K562 (cell line): Measurements from ENCODE around the gene ENDOG. TPM values are rescaled to one million over a fixed set of nuclear protein-coding genes. Genes with fewer than 3 reads are reported as not detected.

Experiments
- BCL6 ChIP-seq: fragments of 250-450 bp; sonication (Bioruptor Pico); IDR thresholded peaks from 2 replicates; pipeline ENCODE4 v1.4.0; 2020
- HDAC6 ChIP-seq: IDR thresholded peaks from 2 replicates; pipeline ENCODE4 v1.6.1; 2012; ENCODE audit warnings: low read depth, mild to moderate bottlenecking, control low read depth, inconsistent platforms, low read length, moderate library complexity
- POLR2H ChIP-seq: IDR thresholded peaks from 2 replicates; pipeline ENCODE4 v1.6.1; 2016; ENCODE audit warnings: missing genetic modification characterization, low read depth, mild to moderate bottlenecking, control low read depth, missing compliant biosample characterization, moderate library complexity
- RERE ChIP-seq: sonication (generic); formaldehyde crosslinking; IDR thresholded peaks from 2 replicates; pipeline ENCODE4 v1.8.0; 2023; ENCODE audit warnings: missing genetic modification reagents, mild to moderate bottlenecking, borderline replicate concordance
- SRSF9 ChIP-seq: fragments of 200-400 bp; formaldehyde crosslinking; IDR thresholded peaks from 2 replicates; pipeline ENCODE4 v1.6.1; 2017; ENCODE audit warnings: low read depth, low read length, borderline replicate concordance
- U2AF1 ChIP-seq: fragments of 200-400 bp; formaldehyde crosslinking; optimal IDR thresholded peaks from 2 replicates; pipeline ENCODE3; 2017; ENCODE audit warnings: mild to moderate bottlenecking, low read depth, low read length, moderate library complexity
- ZNF24 ChIP-seq: fragments of 450-650 bp; IDR thresholded peaks from 2 replicates; pipeline ENCODE4 v1.6.1; 2016
- ZNF436 ChIP-seq: fragments of 250-450, 450-650 bp; sonication (Bioruptor Pico); formaldehyde crosslinking; IDR thresholded peaks from 2 replicates; pipeline ENCODE4 v1.7.0; 2020; ENCODE audit warnings: mild to moderate bottlenecking
- ZNF449 ChIP-seq: fragments of 250-450 bp; sonication (Bioruptor Pico); IDR thresholded peaks from 2 replicates; pipeline ENCODE4 v1.8.0; 2022; ENCODE audit warnings: moderate library complexity, mild to moderate bottlenecking, inconsistent platforms
- ZNF740 ChIP-seq, 3 experiments: fragments of 200-800 bp in 1 of 3; sonication (Bioruptor generic) in 1 of 3; sonication (generic) in 1 of 3; formaldehyde crosslinking in 1 of 3; IDR thresholded peaks; 2 replicates each; pipeline versions ENCODE4 v1.6.1 to v1.8.0; 2016 to 2022; ENCODE audit warnings: mild to moderate bottlenecking in 2 of 3, missing compliant biosample characterization in 2 of 3, missing genetic modification characterization in 2 of 3, missing genetic modification reagents in 1 of 3
- polyA plus RNA-seq, 8 experiments: library from polyadenylated mRNA; depleted of rRNA in 4 of 8; stranded (reverse) in 5 of 8; unstranded in 3 of 8; fragments of >200 nt; fragmentation: Nextera tagmentation in 2 of 8; fragmentation: Illumina TruSeq in 1 of 8; extraction: Ambion mirVana in 2 of 8; extraction: Trizol in 1 of 8; gene quantifications; 2 replicates each; pipeline versions ENCODE4 v1.2.1 to v1.2.3, GENCODE V29; 2011 to 2014; ENCODE audit warnings: inconsistent platforms in 1 of 8, missing spikeins in 1 of 8
- total RNA-seq, 7 experiments: library from RNA; depleted of rRNA in 6 of 7; stranded (reverse); fragments of >200 nt in 6 of 7; fragmentation: Illumina TruSeq in 2 of 7; extraction: Trizol in 2 of 7; gene quantifications; 2 replicates each; pipeline versions ENCODE4 v1.2.1 to v1.2.3, GENCODE V29; 2011 to 2021; ENCODE audit warnings: low replicate concordance in 1 of 7
- TF ChIP-seq, protein P1 (sequence below): sonication (generic); formaldehyde crosslinking; IDR thresholded peaks from 2 replicates; pipeline ENCODE4 v1.8.0; 2022; ENCODE audit warnings: mild to moderate bottlenecking, missing genetic modification reagents

The ENDOG gene
- total and polyA plus RNA-seq, 9 of the 15 experiments (the other 6 are each of a cell fraction or from before 2014, with no cell fraction given), result 1.2 to 91.0 (median 25.5) TPM

DNA sequence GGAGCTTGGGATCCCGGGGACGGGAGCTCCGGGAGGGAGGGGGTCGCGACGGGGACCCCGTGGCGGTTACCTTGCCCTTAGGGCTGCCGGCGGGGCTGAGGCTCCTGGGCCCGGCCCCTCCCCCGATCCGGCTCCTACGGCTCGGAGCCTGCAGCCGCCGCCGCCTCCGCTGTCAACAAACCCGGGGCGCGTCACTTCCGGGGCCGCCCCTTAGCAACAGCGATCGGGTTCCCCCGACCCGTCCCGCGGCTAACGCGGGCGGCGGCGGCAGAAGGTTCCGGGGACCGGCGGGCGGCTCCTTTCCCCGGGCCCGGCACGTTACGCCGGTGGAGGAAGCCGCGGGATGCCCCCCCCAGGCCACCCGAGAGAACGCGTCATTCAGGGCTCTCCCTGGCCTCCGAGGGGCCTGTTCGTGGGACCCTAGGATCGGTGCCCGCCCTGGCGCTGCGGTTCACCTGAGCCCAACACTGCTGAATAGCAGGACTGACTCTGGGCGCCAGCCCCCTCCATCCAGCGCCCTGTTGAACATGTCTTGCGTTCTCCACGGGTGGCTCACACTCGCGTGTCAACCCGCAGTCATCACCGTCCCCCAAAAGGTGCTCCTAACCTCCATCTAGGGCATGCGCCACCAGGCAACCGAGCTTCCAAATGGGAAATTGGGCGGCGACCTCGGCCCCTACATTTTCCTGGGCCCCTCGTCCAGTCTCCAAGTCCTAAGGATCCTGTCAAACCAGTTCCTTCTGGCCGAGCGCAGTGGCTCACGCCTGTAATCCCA, 46.4 kb upstream of the ENDOG start, which contains the start of gene ZER1 (continued):
- TF ChIP-seq U2AF1 (peak; percentile 46), ZNF449 (no peak), HDAC6 (no peak), SRSF9 (no peak), ZNF436 (CRISPR knock-in tag) (no peak), BCL6 (CRISPR knock-in tag) (no peak; the same call in 1 of the 2 replicates), ZNF24 (peak; percentile 75; the same call in 1 of the 2 replicates), ZNF740 (CRISPR knock-in tag; IDR thresholded peaks at IDR 0.05) (peak; percentile 99), ZNF740 (tag; IDR thresholded peaks at IDR 0.05) (peak in 1 of 2 experiments; percentile 97; a peak in 2 of 4 replicates), RERE (CRISPR knock-in tag) (no peak; the same call in 1 of the 2 replicates), POLR2H (tag) (no peak)
- TF ChIP-seq, protein P1, sequence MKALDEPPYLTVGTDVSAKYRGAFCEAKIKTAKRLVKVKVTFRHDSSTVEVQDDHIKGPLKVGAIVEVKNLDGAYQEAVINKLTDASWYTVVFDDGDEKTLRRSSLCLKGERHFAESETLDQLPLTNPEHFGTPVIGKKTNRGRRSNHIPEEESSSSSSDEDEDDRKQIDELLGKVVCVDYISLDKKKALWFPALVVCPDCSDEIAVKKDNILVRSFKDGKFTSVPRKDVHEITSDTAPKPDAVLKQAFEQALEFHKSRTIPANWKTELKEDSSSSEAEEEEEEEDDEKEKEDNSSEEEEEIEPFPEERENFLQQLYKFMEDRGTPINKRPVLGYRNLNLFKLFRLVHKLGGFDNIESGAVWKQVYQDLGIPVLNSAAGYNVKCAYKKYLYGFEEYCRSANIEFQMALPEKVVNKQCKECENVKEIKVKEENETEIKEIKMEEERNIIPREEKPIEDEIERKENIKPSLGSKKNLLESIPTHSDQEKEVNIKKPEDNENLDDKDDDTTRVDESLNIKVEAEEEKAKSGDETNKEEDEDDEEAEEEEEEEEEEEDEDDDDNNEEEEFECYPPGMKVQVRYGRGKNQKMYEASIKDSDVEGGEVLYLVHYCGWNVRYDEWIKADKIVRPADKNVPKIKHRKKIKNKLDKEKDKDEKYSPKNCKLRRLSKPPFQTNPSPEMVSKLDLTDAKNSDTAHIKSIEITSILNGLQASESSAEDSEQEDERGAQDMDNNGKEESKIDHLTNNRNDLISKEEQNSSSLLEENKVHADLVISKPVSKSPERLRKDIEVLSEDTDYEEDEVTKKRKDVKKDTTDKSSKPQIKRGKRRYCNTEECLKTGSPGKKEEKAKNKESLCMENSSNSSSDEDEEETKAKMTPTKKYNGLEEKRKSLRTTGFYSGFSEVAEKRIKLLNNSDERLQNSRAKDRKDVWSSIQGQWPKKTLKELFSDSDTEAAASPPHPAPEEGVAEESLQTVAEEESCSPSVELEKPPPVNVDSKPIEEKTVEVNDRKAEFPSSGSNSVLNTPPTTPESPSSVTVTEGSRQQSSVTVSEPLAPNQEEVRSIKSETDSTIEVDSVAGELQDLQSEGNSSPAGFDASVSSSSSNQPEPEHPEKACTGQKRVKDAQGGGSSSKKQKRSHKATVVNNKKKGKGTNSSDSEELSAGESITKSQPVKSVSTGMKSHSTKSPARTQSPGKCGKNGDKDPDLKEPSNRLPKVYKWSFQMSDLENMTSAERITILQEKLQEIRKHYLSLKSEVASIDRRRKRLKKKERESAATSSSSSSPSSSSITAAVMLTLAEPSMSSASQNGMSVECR (CRISPR knock-in tag), result no peak; the same call in 1 of the 2 replicates
